Hepatocyte (in vitro differentiated cells): ENCODE measurements around the gene CPED1. TPM values are rescaled to one million over a fixed set of nuclear protein-coding genes. Genes with fewer than 3 reads are reported as not detected.

Experiments
- DNase-seq: peaks from one replicate; pipeline ENCODE4 v3.0.0-alpha.2; 2016; ENCODE audit warnings: low spot score
- H2AFZ ChIP-seq: fragments of 200-600 bp; sonication (generic); 2 replicates; pipeline ENCODE4 v1.6.0; 2016; ENCODE audit warnings: antibody characterized with exemption, mild to moderate bottlenecking
- H3K27ac ChIP-seq: fragments of 200-600 bp; sonication (generic); 2 replicates; pipeline ENCODE4 v1.5.1; 2016; ENCODE audit warnings: mild to moderate bottlenecking
- H3K27me3 ChIP-seq: fragments of 200-600 bp; sonication (generic); 2 replicates; pipeline ENCODE4 v1.6.1; 2016
- H3K36me3 ChIP-seq: fragments of 200-600 bp; sonication (generic); replicated peaks from 2 replicates; pipeline ENCODE4 v1.5.1; 2016; ENCODE audit warnings: low read depth; ENCODE audit not compliant: insufficient read depth
- H3K4me1 ChIP-seq: fragments of 200-600 bp; sonication (generic); 2 replicates; pipeline ENCODE4 v1.5.1; 2016; ENCODE audit warnings: mild to moderate bottlenecking, moderate library complexity; ENCODE audit not compliant: insufficient read depth
- H3K4me2 ChIP-seq: fragments of 200-600 bp; sonication (generic); 2 replicates; pipeline ENCODE4 v1.6.0; 2016
- H3K4me3 ChIP-seq: fragments of 200-600 bp; sonication (generic); 2 replicates; pipeline ENCODE4 v1.5.1; 2016; ENCODE audit warnings: mild to moderate bottlenecking
- H3K79me2 ChIP-seq: fragments of 200-600 bp; sonication (generic); 2 replicates; pipeline ENCODE4 v1.6.0; 2017; ENCODE audit warnings: mild to moderate bottlenecking
- H3K9me2 ChIP-seq: fragments of 200-600 bp; sonication (generic); replicated peaks from 2 replicates; pipeline ENCODE4 v1.6.0; 2017; ENCODE audit warnings: mild to moderate bottlenecking; ENCODE audit not compliant: insufficient read depth
- H3K9me3 ChIP-seq: fragments of 200-600 bp; sonication (generic); 2 replicates; pipeline ENCODE4 v1.5.1; 2016; ENCODE audit warnings: low read depth, mild to moderate bottlenecking
- H4K20me1 ChIP-seq: fragments of 200-600 bp; sonication (generic); 2 replicates; pipeline ENCODE4 v1.6.0; 2016; ENCODE audit warnings: mild to moderate bottlenecking; ENCODE audit not compliant: insufficient read depth, poor library complexity, severe bottlenecking
- CTCF ChIP-seq: fragments of 200-600 bp; sonication (generic); IDR thresholded peaks from 2 replicates; pipeline ENCODE4 v1.5.1; 2016; ENCODE audit warnings: antibody characterized with exemption, mild to moderate bottlenecking; ENCODE audit not compliant: poor library complexity
- EZH2 ChIP-seq: fragments of 200-600 bp; sonication (generic); IDR thresholded peaks from 2 replicates; pipeline ENCODE4 v1.6.1; 2016; ENCODE audit warnings: antibody characterized with exemption, mild to moderate bottlenecking, borderline replicate concordance
- EZH2phosphoT487 ChIP-seq: fragments of 200-600 bp; sonication (generic); IDR thresholded peaks from one replicate; pipeline ENCODE4 v1.6.1; 2018; ENCODE audit warnings: antibody characterized with exemption, mild to moderate bottlenecking, low read depth, moderate library complexity; ENCODE audit not compliant: unreplicated experiment, severe bottlenecking
- WGBS: methylation state at CpG from one replicate; pipeline ENCODE4 v1.1.6; 2016; ENCODE audit warnings: low lambda C conversion rate; ENCODE audit errors: missing lambda C conversion rate; 5-methylcytosine and 5-hydroxymethylcytosine counted together
- polyA plus RNA-seq: library from polyadenylated mRNA; unstranded; fragments of >200 nt; fragmentation: Nextera tagmentation; extraction: Ambion mirVana; gene quantifications from 2 replicates; pipeline ENCODE4 v1.2.1, GENCODE V29; 2016
- total RNA-seq: library from RNA; depleted of rRNA; stranded (reverse); fragments of >200 nt; gene quantifications from 2 replicates; pipeline ENCODE4 v1.2.3, GENCODE V29; 2014

Gene CPED1
- total and polyA plus RNA-seq, 2 experiments from 2014 or later, result 10.1 to 30.5 TPM

GRCh38 chr7:121262969-121263368 is 274.5 kb downstream of the CPED1 start:
- H3K79me2 ChIP-seq, result no peaks in the 10 kb centered on the region
- 92% methylated on average over 1 of the region's 1 CpG for WGBS
- H4K20me1 ChIP-seq, result no peaks in the 10 kb centered on the region
- no peaks in the 10 kb centered on the region for H3K27me3 ChIP-seq
- no peaks in the 10 kb centered on the region for H3K36me3 ChIP-seq
- H2AFZ ChIP-seq, result no peak overlapping the region
- H3K4me3 ChIP-seq, result no peak overlapping the region
- no peaks in the 10 kb centered on the region for H3K9me2 ChIP-seq
- no peak for DNase-seq
- no peaks in the 10 kb centered on the region for H3K9me3 ChIP-seq
- no peak overlapping the region for H3K4me2 ChIP-seq
- H3K4me1 ChIP-seq, result no peaks in the 10 kb centered on the region
- no peak overlapping the region for H3K27ac ChIP-seq
- no peak for TF ChIP-seq EZH2phosphoT487
- no peak for TF ChIP-seq CTCF

- Histone ChIP-seq H3K9me3 (no peaks in the 10 kb centered on the region), H3K4me2 (no peak overlapping the region), H2AFZ (no peak overlapping the region), H3K4me3 (no peak overlapping the region), H4K20me1 (no peaks in the 10 kb centered on the region), H3K27ac (no peak overlapping the region), H3K36me3 (no peaks in the 10 kb centered on the region), H3K9me2 (no peaks in the 10 kb centered on the region), H3K79me2 (no peaks in the 10 kb centered on the region), H3K27me3 (no peaks in the 10 kb centered on the region), H3K4me1 (no peaks in the 10 kb centered on the region)
- 87% methylated on average over 3 of the region's 3 CpGs for WGBS
- DNase-seq, result no peak
- TF ChIP-seq EZH2, result no peak
- TF ChIP-seq EZH2phosphoT487, result no peak
- TF ChIP-seq CTCF, result no peak
Measured at GRCh38 chr7:121266307-121266894, 277.9 kb downstream of the CPED1 start.

GRCh38 chr7:121267612-121268011 is 279.1 kb downstream of the CPED1 start:
- no peaks in the 10 kb centered on the region for H3K36me3 ChIP-seq
- no peaks in the 10 kb centered on the region for H3K4me1 ChIP-seq
- no peaks in the 10 kb centered on the region for H4K20me1 ChIP-seq
- no peak overlapping the region for H2AFZ ChIP-seq
- no peak for DNase-seq
- H3K4me2 ChIP-seq, result no peak overlapping the region
- no peaks in the 10 kb centered on the region for H3K27me3 ChIP-seq
- no peak overlapping the region for H3K27ac ChIP-seq
- no peaks in the 10 kb centered on the region for H3K79me2 ChIP-seq
- no peaks in the 10 kb centered on the region for H3K9me3 ChIP-seq
- no peaks in the 10 kb centered on the region for H3K9me2 ChIP-seq
- TF ChIP-seq CTCF (no peak), EZH2 (no peak), EZH2phosphoT487 (no peak)
- 74% methylated on average over 1 of the region's 1 CpG for WGBS
- no peak overlapping the region for H3K4me3 ChIP-seq

GRCh38 chr7:121269798-121270197 is 281.3 kb downstream of the CPED1 start:
- H3K4me2 ChIP-seq, result no peak overlapping the region
- WGBS, result 89% methylated on average over 3 of the region's 3 CpGs
- H3K27me3 ChIP-seq, result no peaks in the 10 kb centered on the region
- no peak overlapping the region for H2AFZ ChIP-seq
- no peak overlapping the region for H3K4me3 ChIP-seq
- H3K9me2 ChIP-seq, result no peaks in the 10 kb centered on the region
- H4K20me1 ChIP-seq, result no peaks in the 10 kb centered on the region
- no peak overlapping the region for H3K27ac ChIP-seq
- no peaks in the 10 kb centered on the region for H3K4me1 ChIP-seq
- no peaks in the 10 kb centered on the region for H3K9me3 ChIP-seq
- DNase-seq, result no peak
- H3K36me3 ChIP-seq, result no peaks in the 10 kb centered on the region
- no peaks in the 10 kb centered on the region for H3K79me2 ChIP-seq
- TF ChIP-seq EZH2 (no peak), EZH2phosphoT487 (no peak), CTCF (no peak)
